AG04449 (cell line): Measurements from ENCODE around the gene FAM156B.
"Not testable (repeated sequence)": the region's sequence is repeated elsewhere in the genome, so short reads cannot be mapped to it uniquely, and the experiment has no call there.

Source experiments
- CTCF ChIA-PET: fragments of 350-600 bp; formaldehyde crosslinking; extraction: SDS; loops from one replicate; lab custom pipeline; 2021; ENCODE audit warnings: antibody characterized with exemption; lab: Yijun Ruan, JAX
- POLR2A ChIA-PET: fragments of 400-600, 350-600 bp; formaldehyde crosslinking; extraction: SDS; loops from one replicate; lab custom pipeline; 2020; ENCODE audit warnings: antibody characterized with exemption, inconsistent platforms; lab: Yijun Ruan, JAX
- DNase-seq: peaks from one replicate; pipeline ENCODE4 v3.0.0-alpha.2; 2010; ENCODE audit warnings: low read depth, low spot score
- H3K4me3 ChIP-seq: 2 replicates; pipeline ENCODE4 v1.5.1; 2011; ENCODE audit warnings: low read depth, mild to moderate bottlenecking, control low read depth, low read length
- TF ChIP-seq, protein P1 (sequence below): IDR thresholded peaks from one replicate; pipeline ENCODE4 v1.5.1; 2011; ENCODE audit warnings: mild to moderate bottlenecking, moderate library complexity, low read length, control low read depth, inconsistent platforms; ENCODE audit not compliant: insufficient read depth; ENCODE audit errors: missing control alignments

Gene FAM156B, protein sequence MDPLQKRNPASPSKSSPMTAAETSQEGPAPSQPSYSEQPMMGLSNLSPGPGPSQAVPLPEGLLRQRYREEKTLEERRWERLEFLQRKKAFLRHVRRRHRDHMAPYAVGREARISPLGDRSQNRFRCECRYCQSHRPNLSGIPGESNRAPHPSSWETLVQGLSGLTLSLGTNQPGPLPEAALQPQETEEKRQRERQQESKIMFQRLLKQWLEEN

DNA sequence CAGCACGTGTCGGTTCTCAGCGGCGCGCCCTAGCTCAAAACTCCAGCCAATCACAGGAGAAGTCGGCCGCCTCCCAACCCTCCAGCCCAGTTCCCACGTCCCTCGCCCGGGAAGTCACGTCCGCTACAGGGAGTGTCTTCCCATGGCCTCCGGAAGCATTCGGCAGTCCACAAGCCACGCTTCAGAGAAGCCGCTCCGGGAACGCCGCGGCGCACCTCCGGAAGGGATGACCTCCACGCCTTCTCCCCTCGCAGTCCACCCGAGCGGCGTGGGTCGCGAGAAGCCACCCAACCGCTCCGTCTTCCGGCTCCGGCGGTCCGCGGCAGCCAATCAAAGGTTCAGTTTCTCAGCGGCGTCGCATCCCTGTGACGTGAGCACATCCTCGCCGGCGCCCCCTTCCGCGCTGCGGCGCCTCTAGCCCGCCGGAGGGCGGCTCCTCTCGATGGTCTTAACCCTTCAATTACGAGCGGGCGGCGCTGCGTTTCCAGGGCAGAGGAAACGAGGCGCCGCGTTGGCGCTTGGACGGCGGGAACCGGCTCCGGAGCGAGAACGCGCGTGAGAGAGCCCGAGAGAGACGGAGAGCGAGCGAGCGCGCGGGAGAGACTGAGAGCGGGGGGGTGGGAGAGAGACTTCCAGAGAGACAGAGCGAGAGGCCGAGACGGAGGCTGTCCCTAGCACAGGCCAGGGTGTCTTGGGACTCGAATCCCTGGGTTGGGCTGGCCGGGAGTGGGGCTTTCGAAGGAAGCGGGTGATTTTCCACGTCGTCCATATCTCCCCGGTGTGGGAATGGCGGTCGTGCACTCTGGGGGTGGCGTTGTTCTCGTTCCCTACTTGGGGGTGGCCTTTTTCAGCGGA lies at the start of gene FAM156B:
TSS of gene FAM156B (plus strand) at position 476 of the 855 bp plus-strand sequence. CDS start 9,896 bp downstream, outside the sequence.
- CTCF ChIA-PET, POLR2A ChIA-PET, H3K4me3 ChIP-seq, DNase-seq: not testable (repeated sequence)

- TF ChIP-seq, protein P1, sequence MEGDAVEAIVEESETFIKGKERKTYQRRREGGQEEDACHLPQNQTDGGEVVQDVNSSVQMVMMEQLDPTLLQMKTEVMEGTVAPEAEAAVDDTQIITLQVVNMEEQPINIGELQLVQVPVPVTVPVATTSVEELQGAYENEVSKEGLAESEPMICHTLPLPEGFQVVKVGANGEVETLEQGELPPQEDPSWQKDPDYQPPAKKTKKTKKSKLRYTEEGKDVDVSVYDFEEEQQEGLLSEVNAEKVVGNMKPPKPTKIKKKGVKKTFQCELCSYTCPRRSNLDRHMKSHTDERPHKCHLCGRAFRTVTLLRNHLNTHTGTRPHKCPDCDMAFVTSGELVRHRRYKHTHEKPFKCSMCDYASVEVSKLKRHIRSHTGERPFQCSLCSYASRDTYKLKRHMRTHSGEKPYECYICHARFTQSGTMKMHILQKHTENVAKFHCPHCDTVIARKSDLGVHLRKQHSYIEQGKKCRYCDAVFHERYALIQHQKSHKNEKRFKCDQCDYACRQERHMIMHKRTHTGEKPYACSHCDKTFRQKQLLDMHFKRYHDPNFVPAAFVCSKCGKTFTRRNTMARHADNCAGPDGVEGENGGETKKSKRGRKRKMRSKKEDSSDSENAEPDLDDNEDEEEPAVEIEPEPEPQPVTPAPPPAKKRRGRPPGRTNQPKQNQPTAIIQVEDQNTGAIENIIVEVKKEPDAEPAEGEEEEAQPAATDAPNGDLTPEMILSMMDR: no peak
- CTCF ChIA-PET: no interaction called here
- H3K4me3 ChIP-seq: no peak overlapping the region
- POLR2A ChIA-PET: no interaction called here
- DNase-seq: no peak
Measured at GRCh38 chrX:52852110-52852860, 44.8 kb upstream of the FAM156B start.

DNA sequence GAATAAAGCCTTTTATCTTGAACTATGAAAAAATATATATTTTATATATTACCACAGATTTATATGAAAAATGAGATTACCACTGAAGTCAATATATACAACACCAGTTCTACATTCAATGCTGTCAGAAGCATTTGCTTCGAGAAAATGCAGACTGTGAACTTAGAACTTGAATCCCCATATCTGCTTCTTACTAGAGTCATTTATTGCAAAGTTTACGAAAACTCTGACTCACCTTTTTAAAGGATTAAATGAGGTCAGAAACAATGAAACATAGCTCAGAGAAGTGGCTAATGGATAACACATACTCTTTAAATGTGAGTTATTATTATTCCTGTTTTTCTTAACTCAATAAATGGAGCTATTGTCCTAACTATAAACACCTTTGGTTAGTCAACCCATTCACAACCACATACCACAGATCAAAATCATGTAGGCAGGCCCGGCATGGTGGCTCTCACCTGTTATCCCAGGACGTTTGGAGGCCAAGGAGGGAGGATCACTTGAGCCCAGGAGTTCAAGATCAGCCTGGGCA lies 40.1 kb upstream of the FAM156B start:
- DNase-seq, POLR2A ChIA-PET: not testable (repeated sequence)

GRCh38 chrX:52865343-52865998 lies 31.7 kb upstream of the FAM156B start:
- ChIA-PET CTCF (no interaction called here), POLR2A (no interaction called here)

More for the DNA sequence above, 40.1 kb upstream of the FAM156B start:
- CTCF ChIA-PET, H3K4me3 ChIP-seq: not testable (repeated sequence)

DNA sequence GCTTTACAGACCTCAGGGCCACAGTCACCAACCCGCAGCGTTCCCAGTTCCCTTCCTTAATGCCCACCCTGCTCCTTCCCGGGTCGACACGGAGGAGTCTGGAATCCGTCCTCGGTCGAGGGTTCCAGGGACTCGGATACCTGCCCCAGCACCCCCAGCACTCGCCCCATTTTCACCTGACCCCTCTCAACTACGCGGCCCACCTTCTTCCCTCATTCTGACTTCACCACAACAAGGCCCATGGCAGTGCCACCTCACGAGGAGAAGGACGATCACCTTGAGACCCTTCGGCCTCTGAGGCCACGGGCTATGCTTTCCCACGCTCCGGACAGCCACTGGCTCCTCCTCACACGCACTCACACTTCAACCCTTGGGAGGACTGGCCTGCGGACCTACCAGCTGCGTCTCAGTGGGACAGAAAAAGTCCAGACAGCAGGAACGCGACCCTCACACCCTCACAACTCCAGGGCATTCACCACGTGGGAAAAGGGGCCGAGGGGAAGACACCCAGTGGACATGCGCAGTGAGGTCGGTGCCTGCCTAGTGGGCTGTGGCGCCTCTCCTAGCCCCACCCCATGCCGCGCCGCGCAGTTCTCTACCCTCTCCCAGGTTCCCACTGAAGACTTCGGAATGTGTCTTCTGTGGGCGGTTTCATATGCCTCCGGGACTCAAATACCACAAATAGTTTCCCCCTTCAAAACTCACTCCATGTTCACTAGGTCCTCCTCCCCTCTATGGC lies 29.4 kb upstream of the FAM156B start, which contains the start of gene XAGE3:
TSS of gene XAGE3 (minus strand) at position 474 of the 739 bp plus-strand sequence. CDS start 950 bp downstream, outside the sequence.
- ChIA-PET CTCF (no interaction called here), POLR2A (no interaction called here)
- H3K4me3 ChIP-seq: no peak within 1 kb of the TSS
- DNase-seq: no peak
- TF ChIP-seq, protein P1: no peak

More at GRCh38 chrX:52865343-52865998, 31.7 kb upstream of the FAM156B start:
- H3K4me3 ChIP-seq: no peak overlapping the region
- TF ChIP-seq, protein P1: no peak
- DNase-seq: no peak

GRCh38 chrX:52870046-52870445 lies 27.1 kb upstream of the FAM156B start:
- POLR2A ChIA-PET: no interaction called here
- CTCF ChIA-PET: no interaction called here
- no peak overlapping the region for H3K4me3 ChIP-seq
- TF ChIP-seq, protein P1: no peak
- DNase-seq: no peak

DNA sequence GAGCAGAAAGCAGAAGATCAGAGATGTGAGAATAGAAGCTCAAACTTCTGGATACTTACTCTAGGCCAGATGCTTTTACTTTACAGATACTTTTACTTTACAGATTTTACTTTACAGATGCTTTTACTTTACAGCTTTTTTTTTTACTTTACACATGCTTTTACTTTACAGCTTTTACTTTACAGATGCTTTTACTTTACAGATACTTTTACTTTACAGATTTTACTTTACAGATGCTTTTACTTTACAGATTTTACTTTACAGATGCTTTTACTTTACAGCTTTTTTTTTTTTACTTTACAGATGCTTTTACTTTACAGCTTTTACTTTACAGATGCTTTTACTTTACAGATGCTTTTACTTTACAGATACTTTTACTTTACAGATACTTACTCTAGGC lies 23.3 kb upstream of the FAM156B start:
- CTCF ChIA-PET, H3K4me3 ChIP-seq, POLR2A ChIA-PET, DNase-seq: not testable (repeated sequence)
